GM21723 (cell line): ENCODE measurements around the gene DSE.
A peak's percentile ranks its signal among the peaks of the same experiment; 100 is the strongest.

Experiments used
- ATAC-seq: cut with Tn5 transposase; IDR thresholded peaks from one replicate; pipeline ENCODE4 v1.9.1; 2021; ENCODE audit warnings: mild to moderate bottlenecking, moderate library complexity; ENCODE audit not compliant: unreplicated experiment

DSE gene

DNA sequence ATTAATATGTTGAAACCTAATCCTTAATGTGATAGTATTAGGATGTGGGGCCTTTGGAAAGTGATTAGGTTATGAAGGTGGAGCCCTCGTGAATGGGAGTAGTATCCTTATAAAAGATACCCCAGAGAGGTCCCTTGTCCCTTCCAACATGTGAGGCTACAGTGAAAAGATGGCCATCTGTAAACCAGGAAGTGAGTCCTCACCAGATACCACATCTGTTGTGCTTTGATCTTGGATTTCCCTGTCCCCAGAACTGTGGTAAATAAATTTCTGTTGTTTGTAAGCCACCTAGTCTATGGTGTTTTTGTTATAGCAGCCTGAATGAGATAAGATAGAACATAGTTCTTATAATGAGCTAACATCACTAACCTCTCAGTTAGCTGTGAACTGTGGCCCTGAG lies 73.8 kb downstream of the DSE start:
- ATAC-seq = no peak

DNA sequence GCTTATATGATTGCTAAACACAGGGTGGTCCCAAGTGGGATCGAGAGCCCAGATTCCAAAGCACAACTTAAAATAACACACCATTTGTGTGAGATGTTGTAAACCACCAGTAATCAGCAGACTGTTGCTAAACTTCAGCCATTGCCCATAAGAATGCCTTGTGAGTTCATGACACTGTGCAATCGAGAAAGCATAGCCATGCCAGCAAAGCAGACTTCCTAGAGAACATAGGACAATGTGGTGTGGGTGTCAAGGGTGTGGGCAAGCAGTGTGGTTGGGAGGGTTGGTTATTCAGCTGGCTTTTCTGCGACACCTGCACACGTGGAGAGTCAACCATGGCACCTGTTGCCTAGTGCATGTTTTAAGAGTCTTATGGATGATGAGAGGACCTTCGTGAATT lies 74.4 kb downstream of the DSE start:
- ATAC-seq = no peak

DNA sequence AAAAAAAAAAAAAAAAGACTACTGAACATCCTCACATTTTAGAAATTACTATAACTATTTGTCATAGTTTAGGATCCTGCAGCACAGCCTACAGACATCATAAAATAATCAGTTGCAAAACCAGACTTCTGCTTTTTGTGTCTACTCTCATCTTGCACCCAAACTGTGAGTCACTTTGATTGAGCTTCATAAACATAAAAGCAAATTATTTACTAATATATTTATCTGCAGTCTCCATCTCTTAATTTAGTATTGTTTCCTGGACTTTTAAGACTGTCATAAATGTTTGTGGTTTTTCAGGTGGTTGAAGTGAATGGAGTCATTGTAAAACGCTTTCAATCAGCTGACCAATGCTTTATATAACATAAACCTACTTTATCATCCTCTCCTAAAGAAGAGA lies 75.7 kb downstream of the DSE start:
- ATAC-seq = no peak

DNA sequence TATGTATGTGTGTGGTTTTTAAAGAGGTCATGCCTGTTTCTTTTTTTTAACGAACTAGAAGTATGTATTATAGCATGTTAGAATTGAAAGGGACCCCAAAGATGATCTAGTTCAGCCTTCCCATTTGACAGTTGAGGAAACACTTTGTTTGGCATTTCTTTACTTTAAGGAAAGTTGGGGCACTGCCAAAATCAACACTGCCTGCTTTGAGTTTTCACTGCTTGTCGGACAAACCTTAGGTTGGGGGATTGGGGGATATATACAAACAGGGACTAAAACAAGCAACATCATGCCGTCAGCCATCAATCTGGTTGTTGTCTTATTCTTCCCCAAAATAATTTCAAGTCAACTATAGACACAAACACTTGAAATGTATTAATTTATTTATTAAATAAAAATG lies 76.3 kb downstream of the DSE start:
- ATAC-seq = no peak

DNA sequence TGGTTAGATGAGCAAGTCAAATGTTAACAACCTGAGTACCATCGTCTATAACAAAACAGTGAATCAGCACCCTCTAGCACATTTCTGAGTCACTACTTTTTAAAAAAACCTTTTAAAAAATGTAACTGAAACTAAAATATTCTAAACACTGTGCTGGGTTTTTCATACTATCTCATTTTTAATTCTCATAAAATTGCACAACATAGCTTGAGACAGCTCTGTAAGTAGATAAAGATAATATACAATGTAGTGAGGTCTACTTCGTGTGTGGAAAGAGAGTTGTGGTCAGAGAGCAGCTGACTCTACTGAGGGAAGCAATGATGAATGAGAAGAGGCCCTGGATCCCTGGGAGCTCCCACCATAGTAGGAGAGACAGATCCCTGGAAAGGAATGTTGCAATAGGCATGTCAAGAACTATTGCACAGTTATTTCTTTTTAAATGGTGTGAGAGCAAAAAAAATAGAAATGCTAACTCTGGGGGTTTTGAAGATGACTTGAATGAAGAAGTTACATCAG lies 76.8 kb downstream of the DSE start:
- no peak for ATAC-seq

DNA sequence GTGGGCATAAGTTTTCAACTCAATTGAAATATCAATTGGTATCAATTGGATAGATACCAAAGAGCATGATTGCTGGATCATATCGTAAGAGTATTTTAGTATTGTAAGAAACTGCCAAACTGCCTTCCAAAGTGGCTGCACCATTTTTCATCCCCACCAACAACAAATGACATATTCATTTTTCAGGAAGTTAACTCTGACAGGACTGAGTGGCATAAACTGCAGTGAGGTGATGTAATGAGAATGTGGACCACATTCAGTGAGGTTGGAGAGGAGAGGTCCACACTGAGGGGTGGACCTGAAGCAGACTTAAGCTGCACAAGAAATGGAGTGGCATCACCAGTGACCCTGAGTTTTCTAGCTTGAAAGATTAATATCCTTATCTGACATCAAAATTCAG lies 78.8 kb downstream of the DSE start:
- ATAC-seq = no peak

DNA sequence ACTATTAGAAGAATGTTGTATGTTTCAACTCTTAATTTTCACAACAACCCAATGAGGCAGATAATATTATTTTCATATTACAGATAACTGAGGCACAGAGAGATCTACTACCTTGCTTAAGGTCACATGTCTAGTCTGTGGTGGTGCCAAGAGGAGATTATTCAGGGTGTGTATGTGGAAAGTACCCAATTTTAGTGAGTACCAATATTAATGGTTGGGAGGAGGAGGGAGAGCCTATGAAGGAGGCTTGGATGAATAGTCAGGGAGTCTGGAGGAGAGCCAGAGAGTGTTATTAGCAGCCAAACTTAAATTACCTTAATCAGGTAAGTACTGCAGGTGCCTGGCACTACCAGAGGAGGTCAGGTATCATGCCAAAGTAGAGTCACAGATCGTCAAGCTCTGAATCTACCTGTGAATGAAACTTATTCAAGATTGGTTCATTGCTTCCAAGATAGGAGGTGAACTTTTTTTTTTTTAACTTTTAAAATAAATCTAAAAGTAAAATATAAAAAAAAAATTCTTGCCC lies 79.5 kb downstream of the DSE start:
- ATAC-seq = no peak

DNA sequence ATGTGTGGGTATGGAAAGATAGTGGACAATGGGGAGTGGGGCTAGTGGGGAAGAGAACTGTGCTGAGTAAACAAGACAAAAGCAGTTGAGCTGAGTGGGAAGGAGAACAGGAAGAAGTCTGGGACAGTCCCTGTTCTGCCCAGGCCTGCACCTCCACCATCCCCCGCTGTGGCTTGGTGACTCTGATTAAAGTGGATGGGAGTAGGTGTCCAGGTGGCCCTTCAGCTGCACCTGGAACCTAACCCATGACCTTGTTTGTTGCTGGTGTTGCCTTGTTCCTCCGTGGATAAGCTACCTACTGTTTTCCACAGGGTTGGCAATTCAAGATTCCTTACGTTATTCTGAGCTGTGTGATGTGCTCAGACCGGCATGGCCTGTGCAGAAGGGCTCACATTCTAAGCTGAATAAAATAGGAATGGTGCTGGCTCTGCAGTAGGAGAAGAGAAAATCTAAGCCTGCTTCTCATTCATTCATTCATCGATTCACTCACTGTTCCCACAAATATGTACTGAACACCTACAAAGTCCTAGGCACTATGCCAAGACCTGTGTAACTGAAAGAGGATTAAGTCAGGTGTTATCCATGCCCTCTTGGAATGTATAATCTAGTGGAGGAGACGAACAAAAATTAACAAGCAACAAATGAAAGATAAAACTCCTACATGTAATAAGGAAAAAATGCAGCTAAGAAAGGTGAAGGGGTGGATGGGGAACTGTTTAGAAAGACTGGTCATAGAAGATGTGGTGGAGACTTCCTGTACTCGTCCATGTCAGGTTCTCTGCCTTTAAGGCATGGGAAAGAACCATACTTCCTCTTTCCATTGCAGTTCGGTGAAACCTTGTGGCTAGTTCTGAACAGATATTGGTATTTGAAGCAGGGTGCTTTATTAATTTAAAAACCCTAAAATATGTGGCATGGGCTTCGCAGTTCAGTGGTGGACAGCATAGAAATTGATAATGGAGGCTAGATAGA lies 80.3 kb downstream of the DSE start:
- ATAC-seq = peak; percentile 92

DNA sequence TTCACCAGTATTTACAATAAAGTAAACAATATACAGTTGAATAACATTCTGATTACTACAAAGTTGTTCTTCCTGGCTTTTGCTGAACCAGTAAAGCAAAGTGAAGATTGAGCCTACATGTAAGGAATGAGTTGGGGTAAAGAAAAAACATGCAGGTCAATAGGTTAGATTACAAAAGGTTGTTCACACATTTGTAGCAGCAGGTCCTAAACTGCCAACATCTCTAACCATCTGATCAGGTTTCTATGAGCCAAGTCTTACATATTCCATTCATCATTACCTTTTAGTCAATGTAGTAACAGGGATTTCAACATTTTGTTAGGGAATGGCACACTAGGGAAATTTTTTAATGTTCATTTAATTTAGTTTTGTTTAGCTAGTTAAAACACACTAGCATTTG lies 81.2 kb downstream of the DSE start:
- no peak for ATAC-seq

DNA sequence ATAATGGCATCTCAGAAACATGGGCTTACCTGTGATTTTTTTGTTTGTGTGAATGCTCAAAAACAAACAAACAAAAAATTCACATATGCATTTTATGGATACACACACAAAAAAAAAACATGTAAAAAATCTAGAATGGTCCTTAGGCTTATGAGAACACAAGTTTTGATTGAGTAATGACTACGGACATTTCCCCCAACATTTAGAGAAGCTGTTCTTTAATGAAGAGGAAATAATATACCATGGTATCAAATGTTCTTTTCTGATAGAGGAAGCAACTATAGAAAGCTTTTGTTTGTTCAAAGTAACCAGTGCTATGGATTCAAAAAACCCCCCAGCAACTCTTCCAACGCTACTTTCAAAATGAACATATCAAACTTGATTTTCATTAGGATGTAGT lies 81.8 kb downstream of the DSE start:
- ATAC-seq = no peak

DNA sequence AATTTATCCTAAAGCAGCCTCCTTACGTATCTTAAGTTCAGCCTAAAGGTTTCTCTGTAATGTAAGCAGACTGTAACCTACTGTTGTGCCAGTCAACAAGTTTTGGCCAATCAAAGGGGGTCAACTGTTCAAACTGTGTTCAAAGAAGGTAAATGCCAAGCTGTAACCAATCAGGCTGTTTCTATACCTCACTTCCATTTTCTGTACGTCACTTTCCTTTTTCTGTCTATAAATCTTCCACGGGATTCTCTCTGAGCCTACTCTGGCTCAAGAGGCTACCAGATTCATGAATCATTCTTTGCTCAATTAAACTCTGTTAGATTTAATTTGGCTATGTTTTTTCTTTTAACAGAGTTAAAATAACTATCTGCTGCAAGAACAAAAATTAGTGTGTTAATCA lies 85.4 kb downstream of the DSE start:
- no peak for ATAC-seq

DNA sequence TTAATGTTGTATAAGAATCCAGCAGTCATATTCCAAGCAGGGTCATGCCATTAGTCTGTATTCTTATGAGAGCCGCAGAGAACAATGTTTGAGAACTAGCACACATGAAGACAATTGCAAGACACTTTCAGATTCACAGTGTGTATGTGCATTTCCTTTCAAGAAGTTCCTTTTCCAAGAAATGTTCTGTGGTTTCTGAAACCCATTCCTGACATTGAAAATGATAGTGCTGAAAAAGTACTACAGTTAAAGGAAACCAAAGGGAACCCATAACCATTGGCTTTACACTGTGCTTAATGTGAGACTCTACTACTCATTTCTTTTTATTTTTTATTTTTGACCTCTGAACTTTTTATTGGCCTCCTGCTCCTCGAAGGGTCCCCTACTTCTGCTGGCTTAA lies 86.2 kb downstream of the DSE start:
- no peak for ATAC-seq

DNA sequence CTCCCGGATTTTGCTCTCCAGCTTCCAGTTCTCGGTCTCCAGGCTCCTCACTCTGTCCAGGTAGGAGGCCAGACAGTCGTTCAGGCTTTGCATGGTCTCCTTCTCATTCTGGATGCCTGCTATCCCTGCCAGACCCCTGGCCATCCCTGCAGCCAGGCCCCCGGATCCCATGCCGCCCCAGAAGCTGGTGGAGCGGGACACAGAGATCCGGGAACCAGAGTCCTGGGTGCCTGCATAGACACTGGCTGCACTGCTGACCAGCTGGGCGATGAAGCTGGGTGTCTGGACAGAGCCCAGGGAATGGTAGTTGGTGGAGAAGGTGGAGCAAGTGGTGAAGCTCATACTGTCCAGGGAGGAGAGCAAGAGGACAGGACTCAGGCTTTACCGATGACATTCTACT lies 87.5 kb downstream of the DSE start:
- ATAC-seq = no peak

DNA sequence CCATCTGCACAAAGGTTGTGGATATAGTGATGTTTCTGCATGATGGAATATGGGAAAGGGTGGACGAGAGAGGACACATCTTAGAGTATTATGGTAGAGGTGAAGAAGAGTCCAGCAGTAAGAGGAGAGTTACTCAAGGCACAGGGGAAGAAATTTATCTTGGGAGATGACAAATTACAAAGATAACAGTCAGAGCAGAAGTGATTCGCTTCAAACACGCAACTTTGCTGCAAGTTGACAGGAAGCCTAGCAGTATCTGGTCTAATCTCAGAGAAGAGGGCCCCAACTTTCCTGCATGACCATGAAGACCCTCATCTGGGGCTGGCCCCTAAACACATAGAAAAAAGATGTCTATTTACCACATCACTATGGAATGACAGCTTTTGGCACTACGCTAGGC lies 89.2 kb downstream of the DSE start:
- ATAC-seq = no peak

DNA sequence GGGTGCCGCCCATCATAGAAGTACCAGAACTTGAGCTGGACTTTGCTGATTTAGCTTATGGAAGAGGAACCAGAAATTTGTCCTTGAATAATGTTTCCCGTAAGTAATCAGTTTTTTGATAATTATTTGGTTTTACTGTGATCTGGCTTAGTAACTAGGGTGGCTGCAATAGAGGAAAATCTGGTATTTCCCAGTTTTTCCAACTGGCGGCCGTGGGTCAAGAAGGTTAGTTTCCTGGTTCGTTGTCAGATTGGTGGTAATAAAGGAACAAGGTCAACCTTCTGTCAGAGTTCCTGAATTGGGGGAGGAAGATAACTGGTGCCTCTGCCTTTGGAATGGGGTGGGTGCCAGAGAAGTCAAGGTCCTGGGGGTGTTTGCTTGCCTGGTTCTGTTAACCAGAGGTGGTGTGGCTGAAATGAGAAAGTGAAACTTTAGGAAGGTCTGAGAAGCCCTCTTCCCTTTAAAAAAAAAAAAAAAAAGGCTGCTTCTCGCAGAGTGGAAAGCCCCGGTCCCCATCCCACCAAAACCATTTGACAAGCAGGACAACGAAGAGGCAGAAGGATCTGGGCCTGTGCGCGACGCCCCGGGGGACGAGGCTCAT lies 90.7 kb downstream of the DSE start, which contains the start of gene CALHM6:
Gene CALHM6, plus strand, starts transcription at position 45 of the 601 bp plus-strand sequence. Its CDS starts 555 bp downstream, at position 600.
- ATAC-seq = peak; percentile 1

DNA sequence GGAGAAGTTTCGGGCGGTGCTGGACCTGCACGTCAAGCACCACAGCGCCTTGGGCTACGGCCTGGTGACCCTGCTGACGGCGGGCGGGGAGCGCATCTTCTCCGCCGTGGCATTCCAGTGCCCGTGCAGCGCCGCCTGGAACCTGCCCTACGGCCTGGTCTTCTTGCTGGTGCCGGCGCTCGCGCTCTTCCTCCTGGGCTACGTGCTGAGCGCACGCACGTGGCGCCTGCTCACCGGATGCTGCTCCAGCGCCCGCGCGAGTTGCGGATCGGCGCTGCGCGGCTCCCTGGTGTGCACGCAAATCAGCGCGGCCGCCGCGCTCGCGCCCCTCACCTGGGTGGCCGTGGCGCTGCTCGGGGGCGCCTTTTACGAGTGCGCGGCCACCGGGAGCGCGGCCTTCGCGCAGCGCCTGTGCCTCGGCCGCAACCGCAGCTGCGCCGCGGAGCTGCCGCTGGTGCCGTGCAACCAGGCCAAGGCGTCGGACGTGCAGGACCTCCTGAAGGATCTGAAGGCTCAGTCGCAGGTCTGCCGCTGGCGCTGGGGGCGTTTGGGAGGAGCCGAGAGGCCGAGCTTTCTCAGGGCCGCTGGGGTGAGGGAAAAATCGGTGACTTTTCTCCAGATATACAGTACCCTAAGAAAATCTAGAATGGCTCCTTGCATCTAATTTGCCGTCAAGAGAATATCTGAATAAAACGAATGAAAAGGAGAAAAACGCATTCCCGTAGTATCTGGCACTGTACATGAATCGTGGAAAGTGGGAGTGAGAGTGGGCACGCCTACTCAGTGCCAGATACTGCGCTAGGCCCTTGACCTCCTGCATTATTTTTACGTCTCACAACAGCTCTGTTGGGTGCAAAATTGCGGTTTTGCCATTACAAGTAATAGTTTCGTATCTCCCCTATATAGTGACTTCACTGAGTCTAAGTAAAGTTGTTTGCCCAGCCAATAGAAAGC lies 91.5 kb downstream of the DSE start:
- peak; percentile 89 for ATAC-seq

DNA sequence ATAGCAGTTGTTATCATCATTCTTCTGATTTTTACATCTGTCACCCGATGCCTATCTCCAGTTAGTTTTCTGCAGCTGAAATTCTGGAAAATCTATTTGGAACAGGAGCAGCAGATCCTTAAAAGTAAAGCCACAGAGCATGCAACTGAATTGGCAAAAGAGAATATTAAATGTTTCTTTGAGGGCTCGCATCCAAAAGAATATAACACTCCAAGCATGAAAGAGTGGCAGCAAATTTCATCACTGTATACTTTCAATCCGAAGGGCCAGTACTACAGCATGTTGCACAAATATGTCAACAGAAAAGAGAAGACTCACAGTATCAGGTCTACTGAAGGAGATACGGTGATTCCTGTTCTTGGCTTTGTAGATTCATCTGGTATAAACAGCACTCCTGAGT lies 92.6 kb downstream of the DSE start:
- ATAC-seq = no peak

DNA sequence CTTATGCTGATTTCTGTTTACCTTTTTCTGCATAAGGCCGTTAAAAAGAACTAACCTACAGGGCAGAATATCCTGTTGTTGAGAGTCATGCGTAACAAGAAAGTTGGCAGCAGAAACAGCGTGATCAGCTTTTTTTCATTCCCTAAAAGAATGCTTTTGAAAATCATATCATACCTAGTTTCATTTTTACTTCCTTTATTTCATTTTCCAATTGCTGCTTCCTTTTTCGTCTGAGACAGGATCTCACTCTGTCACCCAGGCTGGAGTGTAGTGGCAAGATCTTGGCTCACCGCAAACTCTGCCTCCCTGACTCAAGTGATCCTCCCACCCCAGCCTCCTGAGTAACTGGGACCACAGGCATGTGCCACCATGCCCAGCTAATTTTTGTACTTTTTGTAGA lies 94.5 kb downstream of the DSE start:
- ATAC-seq = no peak

DNA sequence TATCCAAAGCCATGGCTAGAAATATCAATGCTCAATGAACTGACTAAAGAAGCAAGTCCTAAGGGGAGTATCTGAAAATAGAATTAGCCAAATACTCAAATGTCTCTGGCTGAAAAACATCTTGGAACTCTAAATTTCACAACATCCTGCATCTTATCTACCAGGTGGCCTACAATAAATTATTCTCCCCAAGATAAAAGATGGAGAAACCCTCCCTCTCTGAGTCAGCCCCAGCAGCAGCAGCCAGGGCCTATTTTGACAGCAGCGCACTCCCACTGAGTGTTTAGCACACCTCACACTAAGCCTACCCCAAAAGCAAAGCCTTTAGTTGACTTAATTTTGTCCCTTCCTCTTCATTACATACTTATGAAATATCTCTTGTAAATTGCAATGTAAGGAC lies 96.3 kb downstream of the DSE start:
- ATAC-seq = no peak

DNA sequence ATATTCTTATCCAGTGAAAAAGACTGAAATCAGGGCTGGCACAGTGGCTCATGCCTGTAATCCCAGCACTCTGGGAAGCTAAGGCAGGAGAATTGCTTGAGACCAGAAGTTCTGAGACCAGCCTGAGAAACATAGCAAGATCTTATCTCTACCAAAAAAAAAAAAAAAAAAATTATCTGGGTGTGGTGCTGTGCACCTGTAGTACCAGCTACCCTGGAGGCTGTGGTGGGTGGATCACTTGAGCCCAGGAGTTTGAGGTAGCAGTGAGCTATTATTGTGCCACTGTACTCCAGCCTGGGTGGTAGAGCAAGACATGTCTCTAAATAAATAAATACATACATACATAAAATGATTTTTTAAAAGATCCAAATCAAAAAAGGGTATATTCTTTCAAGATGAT lies 96.8 kb downstream of the DSE start:
- no peak for ATAC-seq

DNA sequence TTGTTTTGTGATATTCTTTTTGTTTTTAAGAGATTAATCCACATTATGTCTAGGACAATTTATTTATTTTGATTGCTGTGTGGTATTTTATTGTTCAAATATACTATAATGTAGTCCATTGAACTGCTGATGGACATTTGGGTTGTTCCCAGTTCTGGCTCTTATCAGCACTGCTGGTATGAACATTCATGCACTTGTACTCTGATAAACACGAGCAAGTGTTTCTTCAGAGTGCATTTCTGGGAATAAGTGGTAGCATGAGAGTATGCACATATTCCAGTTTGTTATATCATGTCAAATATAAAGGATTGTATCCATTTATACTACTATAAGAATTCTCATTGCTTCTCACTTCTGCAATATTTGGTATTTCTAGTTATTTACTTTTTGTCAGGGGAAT lies 97.5 kb downstream of the DSE start:
- no peak for ATAC-seq
